ENCODE measurements around the gene NALCN.

NALCN gene

GRCh38 chr13:101452519-101453485 is 36.5 kb upstream of the NALCN start, which contains the start of gene ITGBL1:
Gene ITGBL1, plus strand, starts transcription at chr13:101452675. Its CDS starts 159 bp downstream, at chr13:101452834.
- DNase-seq (ENCODE audit: low read depth): peak; percentile 68
- peak within 1 kb of the TSS; percentile 84 for H3K4me3 ChIP-seq (ENCODE audit: control insufficient read depth, low read depth, low read length)
- TF ChIP-seq CTCF (conservative IDR thresholded peaks at IDR 0.05; ENCODE audit: control insufficient read depth, insufficient read depth, low read depth, low read length): no peak

- no peak overlapping the region for H3K4me3 ChIP-seq (ENCODE audit: control insufficient read depth, low read depth, low read length)
- no peak for TF ChIP-seq CTCF (conservative IDR thresholded peaks at IDR 0.05; ENCODE audit: control insufficient read depth, insufficient read depth, low read depth, low read length)
- peak; percentile 56 for DNase-seq (ENCODE audit: low read depth)
Measured at GRCh38 chr13:101451641-101452040, 35.3 kb upstream of the NALCN start.

GRCh38 chr13:101450749-101451130 is 34.4 kb upstream of the NALCN start:
- H3K4me3 ChIP-seq (ENCODE audit: control insufficient read depth, low read depth, low read length): no peak overlapping the region
- DNase-seq (ENCODE audit: low read depth): no peak
- no peak for TF ChIP-seq CTCF (conservative IDR thresholded peaks at IDR 0.05; ENCODE audit: control insufficient read depth, insufficient read depth, low read depth, low read length)

- TF ChIP-seq CTCF (conservative IDR thresholded peaks at IDR 0.05; ENCODE audit: control insufficient read depth, insufficient read depth, low read depth, low read length): no peak
- peak; percentile 95 for DNase-seq (ENCODE audit: low read depth)
- no peak overlapping the region for H3K4me3 ChIP-seq (ENCODE audit: control insufficient read depth, low read depth, low read length)
Measured at GRCh38 chr13:101449790-101450748, 33.8 kb upstream of the NALCN start.

- no peak for TF ChIP-seq CTCF (conservative IDR thresholded peaks at IDR 0.05; ENCODE audit: control insufficient read depth, insufficient read depth, low read depth, low read length)
Measured at GRCh38 chr13:101447852-101448251, 31.5 kb upstream of the NALCN start.

GRCh38 chr13:101434486-101434885 is 18.2 kb upstream of the NALCN start:
- no peak for DNase-seq (ENCODE audit: low read depth)
- TF ChIP-seq CTCF (conservative IDR thresholded peaks at IDR 0.05; ENCODE audit: control insufficient read depth, insufficient read depth, low read depth, low read length): no peak
- H3K4me3 ChIP-seq (ENCODE audit: control insufficient read depth, low read depth, low read length): no peak overlapping the region

More at GRCh38 chr13:101447852-101448251, 31.5 kb upstream of the NALCN start:
- H3K4me3 ChIP-seq (ENCODE audit: control insufficient read depth, low read depth, low read length): no peak overlapping the region
- DNase-seq (ENCODE audit: low read depth): peak; percentile 28
